Fibroblast of lung (primary cell): Measurements from ENCODE around the gene GDPD3.

Experiments used
- EZH2 ChIP-seq: IDR thresholded peaks from 2 replicates; pipeline ENCODE4 v1.5.1; 2012; ENCODE audit warnings: low read length, control low read depth, mild to moderate bottlenecking; ENCODE audit errors: missing control alignments
- TF ChIP-seq, protein P1 (sequence below), 2 donors: IDR thresholded peaks in 1 of 2; conservative IDR thresholded peaks in 1 of 2; 1 replicate in 1 of 2; 2 replicates in 1 of 2; pipeline ENCODE4 v1.5.1; 2011 to 2012; ENCODE audit warnings: low read length in 2 of 2, control low read depth in 1 of 2, inconsistent platforms in 1 of 2, low read depth in 1 of 2, mild to moderate bottlenecking in 1 of 2

DNA sequence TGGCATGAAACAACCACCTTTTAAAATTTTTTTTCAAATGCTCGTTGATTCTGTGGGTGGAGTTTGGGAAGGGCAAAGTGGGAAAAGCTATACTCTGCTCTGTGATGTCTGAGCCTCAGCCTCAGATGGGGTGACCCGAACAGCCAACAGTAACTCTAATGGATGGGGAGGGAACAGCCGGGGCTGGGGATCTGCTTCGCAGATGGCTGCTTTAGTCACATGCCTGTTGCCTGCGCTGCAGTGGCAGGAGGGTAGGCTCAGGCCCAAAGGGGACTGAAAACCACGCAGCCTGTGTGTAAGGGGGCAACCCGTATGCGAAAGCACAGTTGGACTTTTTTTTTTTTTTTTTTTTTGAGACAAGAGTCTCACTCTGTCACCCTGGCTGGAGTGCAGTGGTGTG is 24.6 kb upstream of the GDPD3 start:
- TF ChIP-seq, protein P1, sequence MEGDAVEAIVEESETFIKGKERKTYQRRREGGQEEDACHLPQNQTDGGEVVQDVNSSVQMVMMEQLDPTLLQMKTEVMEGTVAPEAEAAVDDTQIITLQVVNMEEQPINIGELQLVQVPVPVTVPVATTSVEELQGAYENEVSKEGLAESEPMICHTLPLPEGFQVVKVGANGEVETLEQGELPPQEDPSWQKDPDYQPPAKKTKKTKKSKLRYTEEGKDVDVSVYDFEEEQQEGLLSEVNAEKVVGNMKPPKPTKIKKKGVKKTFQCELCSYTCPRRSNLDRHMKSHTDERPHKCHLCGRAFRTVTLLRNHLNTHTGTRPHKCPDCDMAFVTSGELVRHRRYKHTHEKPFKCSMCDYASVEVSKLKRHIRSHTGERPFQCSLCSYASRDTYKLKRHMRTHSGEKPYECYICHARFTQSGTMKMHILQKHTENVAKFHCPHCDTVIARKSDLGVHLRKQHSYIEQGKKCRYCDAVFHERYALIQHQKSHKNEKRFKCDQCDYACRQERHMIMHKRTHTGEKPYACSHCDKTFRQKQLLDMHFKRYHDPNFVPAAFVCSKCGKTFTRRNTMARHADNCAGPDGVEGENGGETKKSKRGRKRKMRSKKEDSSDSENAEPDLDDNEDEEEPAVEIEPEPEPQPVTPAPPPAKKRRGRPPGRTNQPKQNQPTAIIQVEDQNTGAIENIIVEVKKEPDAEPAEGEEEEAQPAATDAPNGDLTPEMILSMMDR (conservative IDR thresholded peaks at IDR 0.05 in 1 of 2, IDR thresholded peaks at IDR 0.05 in 1 of 2; ENCODE audit: low read depth in 1 of 2, low read length in 2 of 2): no peak
- TF ChIP-seq EZH2: no peak
